B cell (primary cell): ENCODE measurements around the gene NDUFS6.

ENCODE experiments used
- CTCF ChIP-seq: fragments of 200-600 bp; IDR thresholded peaks from one replicate; pipeline ENCODE4 v1.8.0; 2022; ENCODE audit warnings: antibody characterized with exemption, mild to moderate bottlenecking
- EZH2 ChIP-seq: IDR thresholded peaks from 2 replicates; pipeline ENCODE4 v1.6.1; 2012; ENCODE audit warnings: borderline replicate concordance, low read depth, mild to moderate bottlenecking, moderate library complexity, low read length; ENCODE audit not compliant: insufficient read depth, poor library complexity, severe bottlenecking

- no peak for TF ChIP-seq CTCF
- no peak for TF ChIP-seq EZH2
Measured at GRCh38 chr5:1778138-1779020, 22.8 kb upstream of the NDUFS6 start.
